ENCODE measurements around the gene PUM1.

Gene PUM1

DNA sequence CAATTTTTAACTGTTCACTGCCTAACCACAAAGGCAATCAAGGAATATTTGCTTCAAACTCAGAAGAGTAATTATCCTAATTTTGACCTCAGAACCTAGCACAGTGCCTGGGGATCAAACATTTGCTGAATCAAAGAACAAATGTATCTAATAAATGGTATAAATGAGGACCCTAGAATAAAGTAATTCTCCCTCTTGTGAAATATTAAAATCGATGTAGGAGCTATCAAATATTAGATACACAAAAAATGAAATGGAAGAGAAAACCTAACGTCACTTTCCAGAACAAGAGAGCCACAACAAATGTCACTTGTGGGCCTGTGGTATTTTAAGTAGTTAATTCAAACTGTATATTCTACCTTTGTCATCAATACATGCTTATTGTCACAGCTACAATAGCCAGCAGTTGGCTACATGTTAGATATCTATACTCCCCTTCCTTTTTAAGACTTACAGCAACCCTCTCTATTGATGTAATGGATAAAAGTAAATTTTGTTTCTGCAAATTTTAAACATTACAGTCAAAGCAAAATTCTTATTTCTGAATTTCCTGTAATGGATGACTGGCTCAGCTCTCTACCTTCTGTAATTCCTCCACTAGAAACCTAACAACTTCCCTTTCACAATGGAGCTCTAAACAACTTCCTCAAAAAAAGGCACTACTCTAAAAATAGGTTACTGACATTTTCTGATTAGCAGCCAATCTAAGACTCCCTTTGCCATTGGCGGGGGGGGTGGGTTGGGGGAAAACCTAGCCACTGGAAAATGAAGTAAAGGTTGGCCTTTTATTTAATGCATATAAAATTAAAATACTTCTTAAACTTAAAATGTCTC lies 37.6 kb downstream of the PUM1 start:
- DNase-seq (ENCODE audit: low read depth, low spot score): no peak

DNA sequence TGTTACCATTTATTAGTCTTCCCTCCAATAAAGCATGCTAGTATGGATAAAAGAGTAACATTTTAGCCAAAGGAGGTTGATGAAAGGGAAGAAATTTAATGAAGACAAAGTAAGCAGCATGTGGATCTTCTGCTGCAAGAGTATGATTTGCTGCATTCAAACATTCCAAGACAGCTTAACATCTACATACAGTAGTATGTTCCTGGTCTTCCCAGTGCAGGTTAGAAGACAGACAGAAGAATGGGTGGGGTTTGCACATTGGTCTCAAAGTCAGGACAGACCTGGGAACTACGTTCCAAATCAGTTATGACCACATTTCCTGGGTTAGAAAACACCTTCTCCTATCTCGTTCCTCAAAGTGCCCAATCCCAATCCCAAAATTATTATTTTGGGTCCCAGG lies 43.3 kb downstream of the PUM1 start:
- no peak for DNase-seq (ENCODE audit: low read depth, low spot score)

DNA sequence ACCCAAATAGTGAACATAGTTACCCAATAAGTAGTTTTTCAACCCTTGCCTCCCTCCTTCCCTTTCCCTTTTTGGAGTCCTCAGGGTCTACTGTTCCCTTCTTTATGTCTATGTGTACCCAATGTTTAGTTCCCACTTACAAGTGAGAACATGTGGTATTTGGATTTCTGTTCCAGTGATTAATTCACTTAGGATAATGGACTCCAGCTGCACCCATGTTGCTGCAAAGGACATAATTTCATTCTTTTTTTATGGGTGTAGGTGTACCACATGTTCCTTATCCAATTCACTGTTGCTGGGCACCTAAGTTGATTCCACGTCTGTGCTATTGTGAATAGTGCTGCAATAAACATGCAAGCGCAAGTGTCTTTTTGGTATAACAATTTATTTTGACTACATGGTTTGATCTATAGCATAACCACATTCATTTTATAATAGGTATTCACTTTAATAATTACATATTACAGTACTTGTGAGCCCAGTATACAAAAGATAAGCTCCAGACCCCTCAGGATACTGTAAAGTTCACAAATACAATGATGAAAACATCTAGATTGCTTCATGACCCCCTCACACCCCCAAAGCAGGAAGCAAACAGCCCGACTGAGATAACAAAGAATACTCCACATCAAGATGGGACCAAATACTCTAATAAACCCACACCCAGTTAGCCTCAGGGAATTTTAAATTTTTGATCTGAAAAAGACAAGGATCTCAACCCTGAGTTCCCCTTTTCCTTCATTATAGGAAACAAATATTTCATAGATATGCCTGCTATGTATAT lies 45.3 kb downstream of the PUM1 start:
- no peak for DNase-seq (ENCODE audit: low read depth, low spot score)

DNA sequence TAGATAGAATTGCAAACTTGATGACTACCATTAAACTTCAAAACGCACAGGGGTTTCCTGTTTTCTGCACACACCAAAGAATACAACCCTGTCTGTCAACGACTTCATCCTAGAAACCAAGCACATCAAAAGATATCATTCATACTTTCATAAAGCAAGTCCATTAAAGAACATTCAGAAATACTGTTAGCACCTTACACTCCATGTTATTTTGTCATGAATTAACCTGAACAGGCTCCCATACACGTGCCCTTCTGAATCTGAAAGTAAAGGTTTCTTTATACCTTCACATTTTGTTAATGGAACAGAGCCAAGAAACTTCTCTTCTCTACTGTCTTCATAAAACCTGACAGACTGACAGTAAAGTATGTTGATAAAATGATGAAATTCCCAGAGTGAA lies 46.1 kb downstream of the PUM1 start:
- DNase-seq (ENCODE audit: low read depth, low spot score): no peak

DNA sequence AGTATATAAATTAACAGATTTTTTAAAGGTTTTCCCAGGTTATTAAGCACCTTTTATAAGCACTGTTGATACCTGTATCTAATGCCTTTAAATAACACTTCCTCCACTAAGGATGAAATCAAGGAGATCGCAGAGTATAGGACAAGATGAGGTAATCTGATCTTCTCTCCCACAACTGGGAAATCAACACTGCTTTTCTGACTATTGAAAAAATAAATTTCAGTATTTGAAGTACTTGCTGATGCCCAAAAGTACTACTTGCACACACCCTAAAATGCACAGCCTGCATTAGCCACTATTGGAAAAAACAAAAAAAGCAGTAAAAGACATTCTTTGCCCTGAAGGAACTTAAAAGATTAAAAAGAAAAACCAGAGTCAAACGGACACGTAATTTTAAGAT lies 48.6 kb downstream of the PUM1 start:
- no peak for DNase-seq (ENCODE audit: low read depth, low spot score)

DNA sequence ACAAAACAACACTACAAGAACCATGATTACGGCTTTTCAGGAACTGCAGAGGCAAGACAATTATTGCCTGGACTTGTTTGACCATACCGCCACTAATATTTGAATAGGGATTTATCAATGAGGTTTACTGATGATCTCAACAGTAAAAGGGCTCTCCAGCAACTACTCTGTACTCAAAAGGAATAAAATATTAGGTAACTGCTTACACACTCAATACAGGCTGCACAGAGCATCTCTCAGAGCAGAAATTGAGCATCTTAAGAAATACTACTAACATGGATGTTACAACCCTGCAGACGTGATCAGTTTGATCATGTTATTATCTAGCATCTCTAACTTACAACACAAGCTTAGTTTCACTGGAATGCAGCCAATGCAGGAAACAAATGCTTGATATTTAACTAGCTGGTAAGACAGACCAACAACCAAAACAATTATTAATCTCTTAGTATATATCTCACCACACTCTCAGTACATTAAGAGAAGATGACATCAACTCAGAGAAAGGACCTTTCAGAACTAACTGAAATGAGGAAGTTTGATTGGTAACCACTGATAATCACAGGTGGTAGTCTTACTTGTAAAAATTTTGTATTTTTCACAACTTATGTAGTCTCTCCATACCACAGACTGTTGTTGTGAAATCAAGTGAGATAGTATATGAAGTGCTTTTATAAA lies 52.2 kb downstream of the PUM1 start:
- DNase-seq (ENCODE audit: low read depth, low spot score): no peak

DNA sequence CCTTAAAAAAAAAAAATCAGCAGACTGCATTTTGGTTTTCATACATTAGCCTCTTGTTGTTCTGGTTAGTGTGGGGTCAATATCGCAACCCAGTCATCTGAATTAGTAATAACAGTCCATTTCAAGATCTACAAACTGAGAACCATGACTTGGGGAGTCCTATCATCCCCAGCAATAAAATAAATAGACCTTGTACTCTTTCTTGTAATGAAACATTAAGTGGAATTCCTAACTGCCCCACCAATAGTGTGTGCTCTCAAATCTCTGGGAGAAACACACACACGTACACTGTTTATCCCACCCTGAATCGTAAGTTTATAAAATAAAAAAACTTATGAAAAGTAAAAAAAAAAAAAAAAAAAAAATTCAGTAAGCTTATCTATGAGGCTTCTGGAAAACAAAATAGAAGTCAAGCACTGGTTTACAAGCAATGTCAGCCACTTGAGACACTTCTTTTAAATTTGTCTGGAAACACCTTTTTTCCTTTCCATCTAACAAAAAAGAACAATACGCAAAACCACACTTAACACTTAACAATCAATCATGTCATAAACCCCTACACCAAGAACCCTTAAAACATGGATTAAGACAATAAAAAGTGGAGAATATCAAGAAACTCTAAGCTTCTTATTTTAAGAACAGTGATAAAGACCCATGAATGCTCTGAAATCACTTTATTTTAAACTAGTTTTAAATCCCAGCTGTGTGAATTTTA lies 53.1 kb downstream of the PUM1 start:
- no peak for DNase-seq (ENCODE audit: low read depth, low spot score)

DNA sequence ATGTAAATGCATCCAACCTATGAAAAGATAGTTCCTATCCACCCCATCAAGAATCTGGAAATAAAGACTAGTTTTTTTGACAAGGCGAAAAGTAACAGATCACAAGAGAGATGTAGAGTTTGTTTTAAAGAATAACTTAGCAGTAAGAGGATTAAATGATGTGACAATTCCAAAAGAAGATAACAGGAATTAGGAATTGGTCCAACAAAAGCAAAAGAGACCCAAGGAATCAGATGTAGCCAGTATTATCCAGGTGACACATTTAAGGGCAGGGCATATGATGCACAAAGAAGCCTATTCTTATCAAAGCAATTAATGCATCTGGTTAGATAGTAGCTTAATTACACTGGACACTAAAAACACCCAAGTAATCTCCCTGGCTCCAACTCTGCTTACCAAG lies 53.8 kb downstream of the PUM1 start:
- DNase-seq (ENCODE audit: low read depth, low spot score): no peak

DNA sequence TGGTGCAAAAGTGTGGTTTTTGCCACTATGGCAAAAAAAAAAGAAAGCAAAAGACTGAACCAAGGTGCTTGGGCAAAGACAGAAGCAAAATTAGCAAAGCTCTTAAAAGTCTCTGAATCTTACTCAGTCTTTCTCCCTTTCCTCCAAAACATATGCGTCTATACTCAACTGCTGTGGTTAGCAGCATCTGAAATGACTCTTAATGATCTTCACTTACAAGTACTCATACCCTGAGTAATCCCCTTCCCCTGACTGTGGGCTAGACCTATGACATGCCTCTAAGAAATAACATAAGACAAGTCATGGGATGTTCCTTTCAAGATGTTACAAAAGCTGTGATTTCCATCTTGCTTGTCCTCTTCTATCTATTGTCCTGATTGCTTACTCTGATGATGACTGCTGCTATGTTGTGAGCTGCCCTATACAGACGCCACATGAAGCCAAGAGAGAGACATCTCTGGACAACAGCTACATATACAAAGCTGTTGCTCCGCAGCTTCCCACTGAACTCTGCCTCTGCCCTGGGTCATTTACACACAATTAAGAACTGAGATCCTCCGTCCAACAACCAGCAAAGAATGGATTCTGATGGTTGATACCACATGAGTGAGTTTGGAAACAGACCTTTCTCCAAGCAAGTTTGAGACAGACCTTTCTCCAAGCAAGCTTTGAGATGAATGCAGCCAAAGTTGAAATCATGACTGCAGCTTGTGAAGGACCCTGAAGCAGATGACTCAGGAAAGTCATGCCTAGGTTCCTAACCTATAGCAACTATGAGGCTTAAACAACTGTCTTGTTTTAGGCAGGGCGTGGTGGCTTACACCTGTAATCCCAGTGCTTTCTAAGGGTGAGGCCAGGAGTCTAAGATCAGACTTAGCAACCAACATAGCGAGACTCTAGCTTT lies 55.2 kb downstream of the PUM1 start:
- peak; percentile 12 for DNase-seq (ENCODE audit: low read depth, low spot score)

DNA sequence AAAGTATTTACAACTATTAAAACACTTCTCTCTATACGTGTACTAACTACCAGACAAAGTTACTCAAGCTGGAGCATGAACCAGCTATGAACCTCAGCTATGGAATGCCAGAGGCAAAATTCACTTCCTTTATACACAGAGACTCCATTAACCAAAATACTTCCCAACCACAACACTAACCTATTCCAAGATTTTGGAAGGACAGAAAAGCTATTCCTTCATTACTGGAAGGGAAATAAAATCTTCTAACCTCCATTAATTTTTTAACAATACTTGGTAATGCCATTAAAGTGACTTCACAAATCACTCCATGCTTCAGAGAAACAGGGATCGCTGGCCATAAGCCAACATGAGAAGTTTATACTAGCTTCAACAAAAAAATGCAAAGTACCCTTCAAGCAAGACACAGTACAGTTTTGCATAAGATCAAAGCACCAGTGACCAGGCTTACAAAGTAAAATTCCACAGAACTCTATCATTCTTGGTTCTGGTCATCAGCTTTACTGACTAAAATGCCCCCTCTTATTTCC lies 58.0 kb downstream of the PUM1 start:
- no peak for DNase-seq (ENCODE audit: low read depth, low spot score)

DNA sequence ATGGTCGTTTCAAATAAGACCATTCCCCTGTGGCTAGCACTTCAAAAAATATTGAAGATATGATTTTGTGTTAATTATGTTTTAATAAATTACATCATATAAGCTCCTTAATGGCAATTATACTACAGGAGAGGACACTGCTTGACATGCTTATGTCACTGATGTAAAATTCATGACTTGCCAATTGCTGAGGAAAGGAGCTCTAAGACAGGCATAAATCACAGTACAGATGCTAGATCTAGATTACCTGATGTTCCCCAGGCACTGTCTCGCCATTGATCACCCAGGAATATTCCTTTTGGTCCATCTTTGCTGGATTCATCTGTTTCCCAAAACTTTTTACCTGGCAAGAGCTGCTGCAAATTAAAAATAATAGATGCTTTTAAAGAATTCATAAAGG lies 58.8 kb downstream of the PUM1 start:
- no peak for DNase-seq (ENCODE audit: low read depth, low spot score)

DNA sequence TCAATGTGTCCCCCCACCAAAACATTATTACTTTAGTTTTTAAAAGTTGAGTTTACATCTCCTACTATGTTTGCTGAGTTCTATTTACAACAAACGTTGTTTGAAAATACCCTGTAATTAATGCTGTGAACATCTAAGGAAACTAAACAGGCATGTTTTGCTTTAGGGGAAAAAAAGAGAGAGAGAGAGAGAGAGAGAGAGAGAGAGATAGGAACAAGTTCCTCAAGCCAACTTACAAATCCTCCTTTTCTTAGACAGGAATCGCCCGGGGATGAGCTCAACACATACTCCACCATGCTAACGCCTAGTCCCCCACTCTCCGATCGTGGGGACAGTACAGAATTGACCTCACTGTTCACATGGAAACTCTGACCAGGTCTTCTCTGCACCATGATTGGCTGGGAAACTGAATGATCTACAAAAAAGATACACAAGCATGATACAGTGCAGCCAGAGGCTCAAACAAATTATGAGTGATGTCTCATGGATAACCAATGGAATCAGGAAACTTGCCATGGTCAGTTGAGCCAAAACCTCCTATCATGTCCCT lies 59.8 kb downstream of the PUM1 start:
- DNase-seq (ENCODE audit: low read depth, low spot score): no peak

DNA sequence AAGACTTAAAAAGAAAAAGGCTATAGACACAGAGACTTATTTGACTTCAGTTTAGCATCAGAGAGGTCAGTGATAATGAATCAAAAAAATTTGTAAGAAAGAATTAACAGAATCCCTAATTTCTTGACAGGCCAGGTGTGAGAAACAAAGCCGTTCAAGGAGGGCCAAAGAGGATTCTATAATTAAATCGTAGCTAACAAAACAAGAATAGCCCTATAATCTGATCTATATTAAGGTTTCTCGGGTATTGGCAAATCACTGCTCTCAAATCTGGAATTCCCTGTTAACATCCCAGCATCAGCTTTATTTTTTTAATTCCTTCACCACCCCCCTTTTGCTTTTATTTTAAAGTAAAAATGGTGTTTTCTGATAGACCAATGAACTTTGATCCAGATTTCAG lies 60.3 kb downstream of the PUM1 start:
- DNase-seq (ENCODE audit: low read depth, low spot score): no peak

DNA sequence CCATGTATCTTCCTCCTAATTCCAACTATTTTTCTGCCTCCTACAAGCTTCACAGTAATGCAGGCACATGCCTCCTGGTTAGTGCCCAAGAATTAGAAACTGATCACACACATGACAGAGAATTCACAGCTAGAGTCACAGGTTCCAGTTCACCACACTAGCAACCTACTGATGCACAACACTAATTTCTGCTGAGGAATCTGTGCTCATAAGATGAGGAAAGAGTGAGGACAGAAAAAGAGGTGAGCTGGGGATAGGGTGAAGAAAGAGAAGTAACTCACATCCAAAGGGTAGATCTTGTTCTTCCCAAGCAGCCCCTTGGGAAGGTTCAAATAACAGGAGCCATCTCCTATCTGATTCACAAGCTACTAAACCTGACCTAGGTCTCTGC lies 61.3 kb downstream of the PUM1 start:
- no peak for DNase-seq (ENCODE audit: low read depth, low spot score)

DNA sequence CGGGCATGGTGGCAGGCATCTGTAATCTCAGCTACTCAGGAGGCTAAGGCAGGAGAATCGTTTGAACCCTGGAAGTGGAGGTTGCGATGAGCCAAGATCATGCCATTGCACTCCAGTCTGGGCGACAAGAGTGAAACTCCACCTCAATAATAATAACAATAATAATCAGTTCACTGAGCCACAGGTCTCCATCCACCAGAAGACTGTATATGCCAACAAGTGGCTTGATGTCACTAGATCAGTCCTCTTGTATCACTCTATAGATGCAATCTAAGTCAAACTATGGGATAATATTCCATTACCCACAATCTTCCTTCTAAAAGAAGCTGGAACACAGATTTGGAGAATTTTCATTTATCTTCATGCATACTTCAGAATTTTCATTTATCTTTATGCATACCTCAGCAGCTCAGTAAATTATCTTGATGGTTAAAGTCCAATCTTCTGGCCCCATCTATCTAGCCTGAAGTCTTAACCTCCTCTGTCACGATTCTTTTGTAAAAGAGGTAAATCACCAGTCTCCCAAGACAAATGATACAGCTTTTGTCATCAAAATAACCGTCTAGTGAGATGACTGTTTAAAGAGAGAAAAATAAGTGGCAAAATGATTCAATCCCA lies 61.8 kb downstream of the PUM1 start:
- DNase-seq (ENCODE audit: low read depth, low spot score): no peak

DNA sequence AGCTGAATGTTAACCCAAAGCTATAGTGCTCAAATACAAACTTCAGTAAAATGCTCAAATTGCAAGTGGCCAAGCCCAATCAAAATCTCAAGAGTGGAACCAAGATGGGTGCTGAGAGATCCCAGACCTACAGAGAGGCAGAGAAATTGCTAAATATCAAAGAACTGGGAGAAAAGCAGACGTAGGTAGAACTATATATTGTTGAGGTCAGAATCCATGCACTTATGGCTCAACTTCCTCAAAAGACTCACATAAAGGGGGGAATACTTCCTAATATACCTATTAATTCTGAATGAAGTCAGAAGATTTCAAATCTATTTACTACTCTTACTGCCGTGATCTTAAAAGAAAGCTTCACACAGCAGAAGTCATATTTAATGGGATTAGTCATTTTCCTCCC lies 65.2 kb downstream of the PUM1 start:
- no peak for DNase-seq (ENCODE audit: low read depth, low spot score)

DNA sequence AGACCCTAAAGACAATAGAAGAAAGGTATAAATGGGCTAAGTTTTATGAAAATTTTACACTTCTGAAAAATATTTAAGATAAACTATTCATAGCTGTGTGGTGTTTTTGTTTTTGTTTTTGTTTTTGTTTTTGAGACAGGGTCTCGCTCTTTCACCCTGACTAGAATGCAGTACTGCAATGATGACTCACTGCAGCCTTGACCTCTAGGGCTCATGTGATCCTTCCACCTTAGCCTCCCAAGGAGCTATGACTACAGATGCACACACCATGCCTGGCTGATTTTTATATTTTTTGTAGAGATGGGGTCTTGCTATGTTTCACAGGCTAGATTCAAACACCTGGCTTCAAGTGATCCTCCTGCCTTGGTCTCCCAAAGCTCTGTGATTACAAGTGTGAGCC lies 66.6 kb downstream of the PUM1 start:
- DNase-seq (ENCODE audit: low read depth, low spot score): no peak

DNA sequence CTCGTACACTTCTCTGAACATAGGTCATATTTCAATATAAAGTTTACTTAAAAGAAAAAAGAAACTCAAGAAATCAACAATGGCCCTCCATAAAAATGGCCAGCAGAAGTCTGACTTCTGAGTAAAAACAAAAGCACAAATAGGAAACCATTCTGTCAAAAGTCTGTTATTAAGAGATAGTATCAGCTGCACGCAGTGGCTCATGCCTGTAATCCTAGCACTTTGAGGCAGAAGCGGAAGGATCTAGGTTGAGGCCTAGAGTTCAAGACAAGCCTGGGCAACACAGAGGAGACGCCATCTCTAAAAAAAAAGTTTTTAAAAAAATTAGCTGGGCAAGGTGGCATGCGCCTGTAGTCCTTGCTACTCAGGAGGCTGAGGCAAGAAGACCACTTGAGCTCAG lies 67.3 kb downstream of the PUM1 start:
- no peak for DNase-seq (ENCODE audit: low read depth, low spot score)

DNA sequence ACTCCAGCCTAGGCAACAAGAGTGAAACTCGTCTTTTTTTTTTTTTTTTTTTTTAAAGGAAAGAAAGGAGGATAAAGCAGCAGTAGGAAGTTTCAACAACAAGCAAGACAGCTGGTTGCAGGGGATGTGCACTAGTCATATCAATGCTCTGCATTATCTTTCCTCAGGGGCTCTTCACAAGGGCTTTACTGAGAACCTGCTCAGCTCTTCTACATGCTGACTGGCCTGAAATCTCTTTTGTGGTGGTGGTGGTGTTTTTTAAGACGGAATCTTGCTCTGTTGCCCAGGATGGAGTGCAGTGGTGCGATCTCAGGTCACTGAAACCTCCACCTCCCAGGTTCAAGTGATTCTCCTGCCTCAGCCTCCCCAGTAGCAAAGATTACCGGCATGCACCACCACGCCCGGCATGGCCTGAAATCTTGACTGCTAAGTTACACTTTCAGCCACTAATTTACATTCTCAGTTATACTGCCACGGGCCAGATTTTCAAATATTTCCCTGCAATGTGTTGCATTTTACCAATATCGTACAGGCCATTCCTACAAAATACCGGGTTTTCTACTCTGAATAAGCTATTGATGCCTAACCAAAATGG lies 68.0 kb downstream of the PUM1 start:
- no peak for DNase-seq (ENCODE audit: low read depth, low spot score)

All from activated CD4-positive, CD25-positive, alpha-beta regulatory T cell treated with anti-CD3 and anti-CD28 coated beads, Interleukin-2, amount 50 U/mL, for 16 hours (primary cell).